WERI-Rb-1 (cell line): Measurements from ENCODE around the gene C8A.

Experiments
- DNase-seq: peaks from one replicate; pipeline ENCODE4 v3.0.0-alpha.2; 2020
- H3K27ac ChIP-seq: fragments of 250-450 bp; sonication (Bioruptor Pico); 2 replicates; pipeline ENCODE4 v1.5.1; 2020; ENCODE audit warnings: mild to moderate bottlenecking, moderate library complexity
- H3K27me3 ChIP-seq: fragments of 250-450 bp; sonication (Bioruptor Pico); 2 replicates; pipeline ENCODE4 v1.5.1; 2021; ENCODE audit warnings: mild to moderate bottlenecking, low read depth, moderate library complexity; ENCODE audit not compliant: insufficient read depth, severe bottlenecking
- H3K36me3 ChIP-seq: fragments of 250-450 bp; sonication (Bioruptor Pico); 2 replicates; pipeline ENCODE4 v1.5.1; 2020; ENCODE audit warnings: mild to moderate bottlenecking, moderate library complexity
- H3K4me3 ChIP-seq: 2 replicates; pipeline ENCODE4 v1.5.1; 2011; ENCODE audit warnings: low read depth, mild to moderate bottlenecking, control low read depth, low read length
- H3K9me3 ChIP-seq: fragments of 250-450 bp; sonication (Bioruptor Pico); 2 replicates; pipeline ENCODE4 v1.5.1; 2021; ENCODE audit warnings: mild to moderate bottlenecking, moderate library complexity; ENCODE audit not compliant: severe bottlenecking
- CTCF ChIP-seq: IDR thresholded peaks from 2 replicates; pipeline ENCODE4 v1.5.1; 2011; ENCODE audit warnings: low read depth, mild to moderate bottlenecking, control low read depth, inconsistent platforms, low read length

The C8A gene

GRCh38 chr1:56850922-56851321 lies 3.7 kb upstream of the C8A start:
- Histone ChIP-seq H3K27ac (no peak overlapping the region), H3K36me3 (no peaks in the 10 kb centered on the region), H3K27me3 (no peaks in the 10 kb centered on the region), H3K9me3 (no peaks in the 10 kb centered on the region), H3K4me3 (no peak overlapping the region)
- no peak for TF ChIP-seq CTCF
- no peak for DNase-seq

- H3K27ac ChIP-seq = no peak overlapping the region
- no peaks in the 10 kb centered on the region for H3K36me3 ChIP-seq
- DNase-seq = no peak
- no peak for TF ChIP-seq CTCF
- H3K9me3 ChIP-seq = no peaks in the 10 kb centered on the region
- no peaks in the 10 kb centered on the region for H3K27me3 ChIP-seq
- H3K4me3 ChIP-seq = no peak overlapping the region
Observed at GRCh38 chr1:56852476-56852875, 2.1 kb upstream of the C8A start.

GRCh38 chr1:56855190-56855589 lies 593 bp downstream of the C8A start:
- no peaks in the 10 kb centered on the region for H3K27me3 ChIP-seq
- no peaks in the 10 kb centered on the region for H3K9me3 ChIP-seq
- H3K27ac ChIP-seq = no peak overlapping the region
- no peaks in the 10 kb centered on the region for H3K36me3 ChIP-seq
- no peak overlapping the region for H3K4me3 ChIP-seq
- no peak for TF ChIP-seq CTCF
- no peak for DNase-seq

GRCh38 chr1:56856186-56856585 lies 1.6 kb downstream of the C8A start:
- Histone ChIP-seq H3K27me3 (no peaks in the 10 kb centered on the region), H3K4me3 (no peak overlapping the region), H3K36me3 (no peaks in the 10 kb centered on the region), H3K27ac (no peak overlapping the region), H3K9me3 (no peaks in the 10 kb centered on the region)
- DNase-seq = no peak
- no peak for TF ChIP-seq CTCF

- Histone ChIP-seq H3K36me3 (no peaks in the 10 kb centered on the region), H3K4me3 (no peak overlapping the region), H3K27me3 (no peaks in the 10 kb centered on the region), H3K9me3 (no peaks in the 10 kb centered on the region), H3K27ac (no peak overlapping the region)
- no peak for TF ChIP-seq CTCF
- DNase-seq = no peak
Observed at GRCh38 chr1:56859287-56859686, 4.7 kb downstream of the C8A start.

GRCh38 chr1:56863265-56863992 lies 8.8 kb downstream of the C8A start:
- H3K27me3 ChIP-seq = no peaks in the 10 kb centered on the region
- H3K36me3 ChIP-seq = no peaks in the 10 kb centered on the region
- no peak for DNase-seq
- no peaks in the 10 kb centered on the region for H3K9me3 ChIP-seq
- no peak for TF ChIP-seq CTCF
- H3K4me3 ChIP-seq = no peak overlapping the region
- H3K27ac ChIP-seq = no peak overlapping the region
